ENCODE data around the gene MADCAM1. TPM values are rescaled to one million over a fixed set of nuclear protein-coding genes. Genes with fewer than 3 reads are reported as not detected.
A peak's percentile ranks its signal among the peaks of the same experiment; 100 is the strongest.

Gene MADCAM1
- total and polyA plus RNA-seq, 10 of the 15 experiments (the other 5 are each of a cell fraction or from before 2014, with no cell fraction given), result 0.06 to 0.32 (median 0.31) TPM; not detected in 5

DNA sequence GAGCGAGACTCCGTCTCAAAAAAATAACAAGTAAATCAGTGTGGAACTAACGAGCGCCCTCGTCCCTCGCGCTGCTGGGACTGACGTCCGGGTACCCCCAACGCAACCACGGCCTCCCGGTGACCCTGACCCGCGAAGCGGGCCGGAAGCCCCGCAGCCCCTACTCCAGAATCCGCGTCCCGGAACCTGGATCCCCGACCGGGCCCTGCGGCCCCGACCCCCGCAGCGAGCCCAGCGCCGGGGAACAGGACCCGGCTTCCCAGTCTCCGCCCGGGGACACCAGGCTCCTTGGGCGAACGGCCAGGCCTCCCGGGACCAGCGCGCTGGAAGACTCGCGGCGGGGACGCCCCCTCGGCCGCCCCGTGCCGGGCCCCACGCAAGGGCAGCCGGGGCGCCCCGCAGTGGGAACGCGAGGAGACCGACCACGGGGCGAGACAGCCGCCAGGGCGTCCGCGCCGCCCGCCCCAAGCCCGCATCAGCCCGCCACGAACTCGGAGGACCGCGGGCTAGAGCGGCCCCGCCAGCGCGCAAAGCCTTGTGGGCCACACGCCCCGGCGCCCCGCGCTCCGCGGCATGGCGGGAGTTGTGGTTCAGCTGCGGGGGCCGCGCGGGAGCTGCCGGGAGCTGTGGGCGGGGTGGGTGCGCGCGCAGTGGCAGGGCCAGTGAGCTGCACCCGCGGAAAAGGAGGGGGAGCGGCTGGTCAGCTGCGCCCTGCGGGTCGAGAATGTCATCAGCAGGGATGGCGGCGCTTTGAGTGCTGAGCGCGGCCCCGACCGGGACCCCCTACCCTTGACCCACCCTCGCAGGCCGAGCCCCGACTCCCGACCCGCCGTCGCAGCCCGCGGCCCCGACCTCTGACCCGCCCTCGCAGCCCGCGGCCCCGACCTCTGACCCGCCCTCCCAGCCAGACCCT, 7.5 kb upstream of the MADCAM1 start (continued):
- TF ChIP-seq, protein P1, sequence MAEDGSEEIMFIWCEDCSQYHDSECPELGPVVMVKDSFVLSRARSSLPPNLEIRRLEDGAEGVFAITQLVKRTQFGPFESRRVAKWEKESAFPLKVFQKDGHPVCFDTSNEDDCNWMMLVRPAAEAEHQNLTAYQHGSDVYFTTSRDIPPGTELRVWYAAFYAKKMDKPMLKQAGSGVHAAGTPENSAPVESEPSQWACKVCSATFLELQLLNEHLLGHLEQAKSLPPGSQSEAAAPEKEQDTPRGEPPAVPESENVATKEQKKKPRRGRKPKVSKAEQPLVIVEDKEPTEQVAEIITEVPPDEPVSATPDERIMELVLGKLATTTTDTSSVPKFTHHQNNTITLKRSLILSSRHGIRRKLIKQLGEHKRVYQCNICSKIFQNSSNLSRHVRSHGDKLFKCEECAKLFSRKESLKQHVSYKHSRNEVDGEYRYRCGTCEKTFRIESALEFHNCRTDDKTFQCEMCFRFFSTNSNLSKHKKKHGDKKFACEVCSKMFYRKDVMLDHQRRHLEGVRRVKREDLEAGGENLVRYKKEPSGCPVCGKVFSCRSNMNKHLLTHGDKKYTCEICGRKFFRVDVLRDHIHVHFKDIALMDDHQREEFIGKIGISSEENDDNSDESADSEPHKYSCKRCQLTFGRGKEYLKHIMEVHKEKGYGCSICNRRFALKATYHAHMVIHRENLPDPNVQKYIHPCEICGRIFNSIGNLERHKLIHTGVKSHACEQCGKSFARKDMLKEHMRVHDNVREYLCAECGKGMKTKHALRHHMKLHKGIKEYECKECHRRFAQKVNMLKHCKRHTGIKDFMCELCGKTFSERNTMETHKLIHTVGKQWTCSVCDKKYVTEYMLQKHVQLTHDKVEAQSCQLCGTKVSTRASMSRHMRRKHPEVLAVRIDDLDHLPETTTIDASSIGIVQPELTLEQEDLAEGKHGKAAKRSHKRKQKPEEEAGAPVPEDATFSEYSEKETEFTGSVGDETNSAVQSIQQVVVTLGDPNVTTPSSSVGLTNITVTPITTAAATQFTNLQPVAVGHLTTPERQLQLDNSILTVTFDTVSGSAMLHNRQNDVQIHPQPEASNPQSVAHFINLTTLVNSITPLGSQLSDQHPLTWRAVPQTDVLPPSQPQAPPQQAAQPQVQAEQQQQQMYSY (CRISPR knock-in tag; IDR thresholded peaks at IDR 0.05), result no peak
- TF ChIP-seq SIN3A (IDR thresholded peaks at IDR 0.05; ENCODE audit: low read depth, low read length), result peak; percentile 61; the same call in 1 of the 2 replicates
- TF ChIP-seq KDM1A (IDR thresholded peaks at IDR 0.05; ENCODE audit: borderline replicate concordance), result no peak
- TF ChIP-seq ZNF217 (IDR thresholded peaks at IDR 0.05), result no peak; the same call in none of the 2 replicates
- TF ChIP-seq, protein P2, sequence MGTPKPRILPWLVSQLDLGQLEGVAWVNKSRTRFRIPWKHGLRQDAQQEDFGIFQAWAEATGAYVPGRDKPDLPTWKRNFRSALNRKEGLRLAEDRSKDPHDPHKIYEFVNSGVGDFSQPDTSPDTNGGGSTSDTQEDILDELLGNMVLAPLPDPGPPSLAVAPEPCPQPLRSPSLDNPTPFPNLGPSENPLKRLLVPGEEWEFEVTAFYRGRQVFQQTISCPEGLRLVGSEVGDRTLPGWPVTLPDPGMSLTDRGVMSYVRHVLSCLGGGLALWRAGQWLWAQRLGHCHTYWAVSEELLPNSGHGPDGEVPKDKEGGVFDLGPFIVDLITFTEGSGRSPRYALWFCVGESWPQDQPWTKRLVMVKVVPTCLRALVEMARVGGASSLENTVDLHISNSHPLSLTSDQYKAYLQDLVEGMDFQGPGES (IDR thresholded peaks at IDR 0.05), result no peak
- no peak for TF ChIP-seq EP300 (IDR thresholded peaks at IDR 0.05; ENCODE audit: borderline replicate concordance in 1 of 2, control insufficient read depth in 1 of 2, low read depth in 2 of 2, low read length in 2 of 2)
- no peak for TF ChIP-seq RAD21 (IDR thresholded peaks at IDR 0.05; ENCODE audit: insufficient read depth, low read depth, low read length)
- no peak for TF ChIP-seq ATF7 (IDR thresholded peaks at IDR 0.05; ENCODE audit: low read depth)
- TF ChIP-seq PML (IDR thresholded peaks at IDR 0.05; ENCODE audit: low read length), result no peak
- TF ChIP-seq, protein P3, sequence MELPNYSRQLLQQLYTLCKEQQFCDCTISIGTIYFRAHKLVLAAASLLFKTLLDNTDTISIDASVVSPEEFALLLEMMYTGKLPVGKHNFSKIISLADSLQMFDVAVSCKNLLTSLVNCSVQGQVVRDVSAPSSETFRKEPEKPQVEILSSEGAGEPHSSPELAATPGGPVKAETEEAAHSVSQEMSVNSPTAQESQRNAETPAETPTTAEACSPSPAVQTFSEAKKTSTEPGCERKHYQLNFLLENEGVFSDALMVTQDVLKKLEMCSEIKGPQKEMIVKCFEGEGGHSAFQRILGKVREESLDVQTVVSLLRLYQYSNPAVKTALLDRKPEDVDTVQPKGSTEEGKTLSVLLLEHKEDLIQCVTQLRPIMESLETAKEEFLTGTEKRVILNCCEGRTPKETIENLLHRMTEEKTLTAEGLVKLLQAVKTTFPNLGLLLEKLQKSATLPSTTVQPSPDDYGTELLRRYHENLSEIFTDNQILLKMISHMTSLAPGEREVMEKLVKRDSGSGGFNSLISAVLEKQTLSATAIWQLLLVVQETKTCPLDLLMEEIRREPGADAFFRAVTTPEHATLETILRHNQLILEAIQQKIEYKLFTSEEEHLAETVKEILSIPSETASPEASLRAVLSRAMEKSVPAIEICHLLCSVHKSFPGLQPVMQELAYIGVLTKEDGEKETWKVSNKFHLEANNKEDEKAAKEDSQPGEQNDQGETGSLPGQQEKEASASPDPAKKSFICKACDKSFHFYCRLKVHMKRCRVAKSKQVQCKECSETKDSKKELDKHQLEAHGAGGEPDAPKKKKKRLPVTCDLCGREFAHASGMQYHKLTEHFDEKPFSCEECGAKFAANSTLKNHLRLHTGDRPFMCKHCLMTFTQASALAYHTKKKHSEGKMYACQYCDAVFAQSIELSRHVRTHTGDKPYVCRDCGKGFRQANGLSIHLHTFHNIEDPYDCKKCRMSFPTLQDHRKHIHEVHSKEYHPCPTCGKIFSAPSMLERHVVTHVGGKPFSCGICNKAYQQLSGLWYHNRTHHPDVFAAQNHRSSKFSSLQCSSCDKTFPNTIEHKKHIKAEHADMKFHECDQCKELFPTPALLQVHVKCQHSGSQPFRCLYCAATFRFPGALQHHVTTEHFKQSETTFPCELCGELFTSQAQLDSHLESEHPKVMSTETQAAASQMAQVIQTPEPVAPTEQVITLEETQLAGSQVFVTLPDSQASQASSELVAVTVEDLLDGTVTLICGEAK (IDR thresholded peaks at IDR 0.05; ENCODE audit: borderline replicate concordance), result peak; percentile 24; the same call in 1 of the 2 replicates
- no peak for TF ChIP-seq NR2C2 (IDR thresholded peaks at IDR 0.05; ENCODE audit: borderline replicate concordance, control insufficient read depth, insufficient read length, low read depth)
- TF ChIP-seq, protein P4, sequence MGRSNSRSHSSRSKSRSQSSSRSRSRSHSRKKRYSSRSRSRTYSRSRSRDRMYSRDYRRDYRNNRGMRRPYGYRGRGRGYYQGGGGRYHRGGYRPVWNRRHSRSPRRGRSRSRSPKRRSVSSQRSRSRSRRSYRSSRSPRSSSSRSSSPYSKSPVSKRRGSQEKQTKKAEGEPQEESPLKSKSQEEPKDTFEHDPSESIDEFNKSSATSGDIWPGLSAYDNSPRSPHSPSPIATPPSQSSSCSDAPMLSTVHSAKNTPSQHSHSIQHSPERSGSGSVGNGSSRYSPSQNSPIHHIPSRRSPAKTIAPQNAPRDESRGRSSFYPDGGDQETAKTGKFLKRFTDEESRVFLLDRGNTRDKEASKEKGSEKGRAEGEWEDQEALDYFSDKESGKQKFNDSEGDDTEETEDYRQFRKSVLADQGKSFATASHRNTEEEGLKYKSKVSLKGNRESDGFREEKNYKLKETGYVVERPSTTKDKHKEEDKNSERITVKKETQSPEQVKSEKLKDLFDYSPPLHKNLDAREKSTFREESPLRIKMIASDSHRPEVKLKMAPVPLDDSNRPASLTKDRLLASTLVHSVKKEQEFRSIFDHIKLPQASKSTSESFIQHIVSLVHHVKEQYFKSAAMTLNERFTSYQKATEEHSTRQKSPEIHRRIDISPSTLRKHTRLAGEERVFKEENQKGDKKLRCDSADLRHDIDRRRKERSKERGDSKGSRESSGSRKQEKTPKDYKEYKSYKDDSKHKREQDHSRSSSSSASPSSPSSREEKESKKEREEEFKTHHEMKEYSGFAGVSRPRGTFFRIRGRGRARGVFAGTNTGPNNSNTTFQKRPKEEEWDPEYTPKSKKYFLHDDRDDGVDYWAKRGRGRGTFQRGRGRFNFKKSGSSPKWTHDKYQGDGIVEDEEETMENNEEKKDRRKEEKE (IDR thresholded peaks at IDR 0.05), result 0 out of 2 replicates have a peak, but pooled peaks have one; percentile 29
- no peak for TF ChIP-seq ETV6 (conservative IDR thresholded peaks at IDR 0.05 in 1 of 2, IDR thresholded peaks at IDR 0.05 in 1 of 2; ENCODE audit: borderline replicate concordance in 1 of 2, low read depth in 1 of 2)
- TF ChIP-seq MXI1 (IDR thresholded peaks at IDR 0.05; ENCODE audit: low read depth, low read length), result 0 out of 2 replicates have a peak, but pooled peaks have one; percentile 12
- TF ChIP-seq HDAC2 (IDR thresholded peaks at IDR 0.05), result no peak
- no peak for TF ChIP-seq SMAD1 (IDR thresholded peaks at IDR 0.05; ENCODE audit: low read depth, partially characterized antibody)
